Stimulated activated CD4-positive, alpha-beta T cell treated with anti-CD3 and anti-CD28 coated beads, Interleukin-4, amount 100 ng/mL, for 48 hours (primary cell): ENCODE data around the gene TMOD3.
A peak's percentile ranks its signal among the peaks of the same experiment; 100 is the strongest.
"Not testable (repeated sequence)": the region's sequence is repeated elsewhere in the genome, so short reads cannot be mapped to it uniquely, and the experiment has no call there.

Source experiments
- DNase-seq, 2 donors: peaks; one replicate each; pipeline ENCODE4 v3.0.0-alpha.2; 2020; ENCODE audit warnings: low read depth in 2 of 2

The TMOD3 gene

DNA sequence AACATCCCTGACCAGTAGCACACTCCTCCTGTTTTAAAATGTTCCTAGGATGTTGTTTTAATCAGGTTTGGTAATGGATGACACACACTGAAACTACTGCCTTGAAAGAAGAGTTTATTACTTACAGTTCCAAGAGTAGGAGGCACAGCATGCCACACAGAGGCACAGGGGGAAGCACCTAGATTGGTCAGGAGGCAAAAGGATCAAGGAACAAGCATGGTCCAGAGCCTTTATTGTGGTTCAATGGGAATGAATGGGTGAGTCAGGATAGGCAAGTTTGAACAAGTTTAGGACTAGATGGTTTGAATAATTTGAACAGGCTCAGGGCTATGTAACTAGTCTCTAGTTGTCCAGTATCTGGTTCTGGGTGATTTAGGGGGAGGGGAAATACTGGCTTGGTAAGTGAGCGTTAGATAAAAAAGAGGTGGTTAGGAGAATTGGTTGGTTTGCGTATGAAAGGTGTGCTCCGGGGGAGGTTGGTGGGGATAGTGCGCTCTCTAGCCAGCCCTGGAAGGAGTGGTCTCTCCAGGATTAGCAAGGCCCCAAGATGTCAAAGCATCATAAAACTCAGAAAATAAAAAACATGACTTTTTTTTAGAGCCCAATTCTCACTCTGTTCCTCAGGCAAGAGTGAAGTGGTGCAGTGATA lies 35.1 kb downstream of the TMOD3 start:
- DNase-seq, result peak; percentile 8 to 33

- no peak for DNase-seq
Observed at GRCh38 chr15:51865317-51865716, 35.9 kb downstream of the TMOD3 start.

GRCh38 chr15:51866161-51866560 lies 36.7 kb downstream of the TMOD3 start:
- no peak for DNase-seq

- no peak for DNase-seq
Observed at GRCh38 chr15:51866751-51867150, 37.3 kb downstream of the TMOD3 start.

GRCh38 chr15:51869060-51869421 lies 39.6 kb downstream of the TMOD3 start:
- no peak for DNase-seq

DNA sequence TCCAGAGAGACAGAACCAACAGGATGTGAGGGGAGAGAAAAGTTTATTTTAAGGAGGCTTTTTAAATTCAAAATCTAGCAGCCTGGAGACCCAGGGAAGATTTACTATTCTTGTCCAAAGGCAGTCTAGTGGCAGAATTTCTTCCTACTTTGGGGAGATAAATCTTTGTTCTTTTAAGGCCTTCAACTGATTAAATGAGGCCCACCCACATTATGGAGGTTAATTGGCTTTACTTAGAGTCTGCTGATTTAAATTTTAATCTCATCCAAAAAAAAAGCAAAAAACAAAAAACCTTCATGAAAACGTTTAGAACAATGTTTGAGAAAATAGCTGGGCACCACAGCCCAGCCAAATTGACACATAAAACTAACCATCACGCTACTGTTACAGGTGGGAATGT lies 41.3 kb downstream of the TMOD3 start:
- no peak for DNase-seq

- DNase-seq, result no peak
Observed at GRCh38 chr15:51874751-51875644, 45.5 kb downstream of the TMOD3 start.

DNA sequence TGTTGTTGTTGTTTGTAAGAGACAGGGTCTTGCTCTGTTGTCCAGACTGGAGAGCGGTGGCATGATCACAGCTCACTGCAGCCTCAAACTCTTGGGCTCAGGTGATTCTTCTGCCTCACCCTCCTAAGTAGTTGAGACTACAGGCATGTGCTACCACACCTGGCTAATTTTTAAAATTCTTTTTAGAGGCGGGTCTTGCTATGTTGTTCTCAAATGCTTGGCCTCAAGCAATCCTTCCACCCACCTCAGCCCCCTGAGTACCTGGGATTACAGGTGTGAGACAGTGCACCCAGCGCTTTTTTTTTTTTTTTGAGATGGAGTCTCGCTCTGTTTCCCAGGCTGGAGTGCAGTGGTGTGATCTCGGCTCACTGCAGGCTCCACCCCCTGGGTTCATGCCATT lies 46.7 kb downstream of the TMOD3 start:
- no peak for DNase-seq

GRCh38 chr15:51878446-51879386 lies 49.3 kb downstream of the TMOD3 start:
- no peak for DNase-seq

GRCh38 chr15:51879555-51879954 lies 50.1 kb downstream of the TMOD3 start:
- no peak for DNase-seq

- DNase-seq, result no peak
Observed at GRCh38 chr15:51883271-51883837, 53.9 kb downstream of the TMOD3 start.

DNA sequence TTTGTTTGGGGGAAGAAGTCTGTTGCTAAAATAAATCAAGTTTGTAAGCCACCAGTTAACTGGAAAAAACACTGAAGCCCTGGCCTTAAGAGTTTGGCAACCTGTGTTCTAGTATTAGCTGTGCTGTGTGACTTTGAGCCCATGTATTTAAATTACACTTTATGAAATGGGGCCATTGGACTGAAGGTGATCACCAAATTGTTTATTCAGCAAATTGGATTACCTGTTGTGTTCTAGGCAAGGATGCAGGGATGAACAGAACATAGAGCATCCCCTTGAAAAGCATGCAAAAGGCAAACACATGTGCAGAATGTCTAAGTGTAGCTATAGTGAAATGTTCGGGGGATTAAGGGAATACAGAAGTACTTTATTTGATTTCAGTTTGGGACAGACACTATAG lies 54.6 kb downstream of the TMOD3 start:
- no peak for DNase-seq

DNA sequence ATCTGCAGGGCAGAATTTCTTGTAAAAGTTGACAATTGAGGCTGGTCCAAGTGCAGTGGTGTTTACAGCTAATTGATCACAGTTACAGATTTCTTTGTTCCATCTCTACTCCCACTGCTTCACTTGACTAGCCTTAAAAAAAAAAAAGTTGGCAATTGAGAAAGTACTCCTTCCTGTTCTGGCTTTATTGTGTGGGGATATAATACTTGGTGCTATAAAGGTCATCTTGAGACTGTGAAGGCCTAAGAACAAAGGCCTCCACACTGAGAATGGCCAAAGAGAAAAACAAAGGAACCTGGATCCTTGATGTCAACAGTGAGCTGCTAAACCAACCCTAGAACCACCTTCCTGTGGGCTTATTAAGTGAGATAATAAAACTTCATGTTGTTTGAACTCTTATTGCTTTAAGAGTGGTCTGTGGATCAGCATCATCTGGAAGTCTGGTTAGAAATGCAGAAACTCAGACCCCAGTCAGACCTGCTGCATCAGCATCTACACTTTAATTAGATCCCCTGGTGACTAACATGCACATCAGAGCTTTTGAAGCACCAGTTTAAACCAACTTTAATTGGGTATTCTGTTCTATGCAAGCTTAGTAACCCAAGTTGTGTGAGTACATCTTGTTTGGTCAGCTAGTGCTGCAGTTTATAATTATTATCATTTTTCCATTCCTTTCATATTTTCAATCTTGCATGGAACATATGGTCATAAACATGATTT lies 55.2 kb downstream of the TMOD3 start:
- DNase-seq, result no peak

DNA sequence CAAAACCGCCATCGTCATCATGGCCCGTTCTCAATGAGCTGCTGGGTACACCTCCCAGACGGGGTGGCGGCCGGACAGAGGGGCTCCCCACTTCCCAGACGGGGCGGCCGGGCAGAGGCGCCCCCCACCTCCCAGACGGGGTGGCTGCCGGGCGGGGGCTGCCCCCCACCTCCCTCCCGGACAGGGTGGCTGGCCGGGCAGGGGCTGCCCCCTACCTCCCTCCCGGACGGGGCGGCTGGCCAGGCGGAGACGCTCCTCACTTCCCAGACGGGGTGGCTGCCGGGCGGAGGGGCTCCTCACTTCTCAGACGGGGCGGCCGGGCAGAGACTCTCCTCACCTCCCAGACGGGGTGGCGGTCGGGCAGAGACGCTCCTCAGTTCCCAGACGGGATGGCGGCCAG lies 56.3 kb downstream of the TMOD3 start:
- not testable (repeated sequence) for DNase-seq

GRCh38 chr15:51887887-51888592 lies 58.6 kb downstream of the TMOD3 start:
- no peak for DNase-seq

GRCh38 chr15:51888593-51889195 lies 59.2 kb downstream of the TMOD3 start:
- DNase-seq, result no peak

DNA sequence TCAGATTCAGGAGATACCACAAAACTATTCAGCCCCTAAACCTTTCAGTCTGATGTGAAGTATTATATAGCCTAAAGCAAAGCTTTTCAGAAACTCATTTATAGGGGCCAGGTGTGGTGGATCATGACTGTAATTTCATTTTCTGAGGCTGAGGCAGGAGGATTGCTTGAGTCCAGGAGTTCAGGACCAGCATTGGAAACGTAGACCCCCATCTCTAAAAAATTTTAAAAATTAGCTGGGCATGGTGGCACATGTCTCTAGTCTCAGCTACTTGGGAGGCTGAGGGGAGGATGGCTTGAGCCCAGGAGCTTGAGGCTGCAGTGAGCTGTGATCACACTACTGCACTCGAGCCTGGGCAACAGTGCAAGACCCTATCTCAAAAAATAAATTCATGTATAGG lies 60.0 kb downstream of the TMOD3 start:
- DNase-seq, result no peak

- DNase-seq, result no peak
Observed at GRCh38 chr15:51904421-51904820, 75.0 kb downstream of the TMOD3 start.

- no peak for DNase-seq
Observed at GRCh38 chr15:51904931-51905330, 75.5 kb downstream of the TMOD3 start.
